B cell (primary cell): ENCODE measurements around the gene GALR2.

Experiments
- EZH2 ChIP-seq: IDR thresholded peaks from 2 replicates; pipeline ENCODE4 v1.6.1; 2012; ENCODE audit warnings: borderline replicate concordance, low read depth, mild to moderate bottlenecking, moderate library complexity, low read length; ENCODE audit not compliant: insufficient read depth, poor library complexity, severe bottlenecking
- TF ChIP-seq, protein P1 (sequence below): fragments of 200-600 bp; IDR thresholded peaks from one replicate; pipeline ENCODE4 v1.8.0; 2022; ENCODE audit warnings: antibody characterized with exemption, mild to moderate bottlenecking

DNA sequence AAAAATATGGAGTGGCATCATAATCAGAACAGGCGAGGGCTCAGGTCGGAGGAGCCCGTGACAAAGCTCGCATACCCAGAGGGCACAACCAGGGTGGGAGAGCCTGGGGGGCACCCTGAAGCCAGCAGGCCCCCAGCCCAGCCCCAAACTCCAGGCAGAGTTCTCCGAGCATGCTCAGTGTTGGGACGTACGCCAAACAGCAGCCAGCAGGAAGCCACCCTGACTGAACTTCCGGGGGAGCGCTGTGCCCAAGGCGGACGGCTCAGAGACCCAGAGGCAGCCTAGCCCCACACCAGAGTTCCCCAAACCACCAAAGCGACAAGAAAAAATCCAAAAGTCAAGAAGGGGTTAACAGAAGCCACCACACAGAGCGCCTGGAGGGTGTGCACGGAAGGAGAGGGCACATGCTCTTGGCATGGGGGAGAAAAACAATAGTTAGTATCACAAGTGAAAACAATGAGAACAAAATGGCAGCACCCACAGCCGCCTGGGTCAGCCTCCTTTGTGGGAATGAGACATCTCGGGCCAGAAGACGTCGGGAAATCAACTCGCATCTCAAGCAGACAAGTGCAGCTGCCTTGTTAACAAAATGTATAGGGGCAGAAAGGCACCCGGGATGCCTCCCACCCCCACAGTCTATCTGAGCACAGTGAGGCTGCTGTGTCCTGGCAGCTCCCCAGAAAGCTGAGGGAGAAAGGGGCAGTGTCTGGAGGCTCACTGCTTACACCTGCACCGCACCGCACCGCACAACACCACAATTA is 17.1 kb downstream of the GALR2 start:
- TF ChIP-seq, protein P1, sequence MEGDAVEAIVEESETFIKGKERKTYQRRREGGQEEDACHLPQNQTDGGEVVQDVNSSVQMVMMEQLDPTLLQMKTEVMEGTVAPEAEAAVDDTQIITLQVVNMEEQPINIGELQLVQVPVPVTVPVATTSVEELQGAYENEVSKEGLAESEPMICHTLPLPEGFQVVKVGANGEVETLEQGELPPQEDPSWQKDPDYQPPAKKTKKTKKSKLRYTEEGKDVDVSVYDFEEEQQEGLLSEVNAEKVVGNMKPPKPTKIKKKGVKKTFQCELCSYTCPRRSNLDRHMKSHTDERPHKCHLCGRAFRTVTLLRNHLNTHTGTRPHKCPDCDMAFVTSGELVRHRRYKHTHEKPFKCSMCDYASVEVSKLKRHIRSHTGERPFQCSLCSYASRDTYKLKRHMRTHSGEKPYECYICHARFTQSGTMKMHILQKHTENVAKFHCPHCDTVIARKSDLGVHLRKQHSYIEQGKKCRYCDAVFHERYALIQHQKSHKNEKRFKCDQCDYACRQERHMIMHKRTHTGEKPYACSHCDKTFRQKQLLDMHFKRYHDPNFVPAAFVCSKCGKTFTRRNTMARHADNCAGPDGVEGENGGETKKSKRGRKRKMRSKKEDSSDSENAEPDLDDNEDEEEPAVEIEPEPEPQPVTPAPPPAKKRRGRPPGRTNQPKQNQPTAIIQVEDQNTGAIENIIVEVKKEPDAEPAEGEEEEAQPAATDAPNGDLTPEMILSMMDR = no peak
- no peak for TF ChIP-seq EZH2
